ENCODE measurements around the gene STXBP3. TPM values are rescaled to one million over a fixed set of nuclear protein-coding genes. Genes with fewer than 3 reads are reported as not detected.

Gene STXBP3
- polyA plus RNA-seq, 1 of the 3 experiments (the other 2 are of a cell fraction) = 12.6 TPM

DNA sequence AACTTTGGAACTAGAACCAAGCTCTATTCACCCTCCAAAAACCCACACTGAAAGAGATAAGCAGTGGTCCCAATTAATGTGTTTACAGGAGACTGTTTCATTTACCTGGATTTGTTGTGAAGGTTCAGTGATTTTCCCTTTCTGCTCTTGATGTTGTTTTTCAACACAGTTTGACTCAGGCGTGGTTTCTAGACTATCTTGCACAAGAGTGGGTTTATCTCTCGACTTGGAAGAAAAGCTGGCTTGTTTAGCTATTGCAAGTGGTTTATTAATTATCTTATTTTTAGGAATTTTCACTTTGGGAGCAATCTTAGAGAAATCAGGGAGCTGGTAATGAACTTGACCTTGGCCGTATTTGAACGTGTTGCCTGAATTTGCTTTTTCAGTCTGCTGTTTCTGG lies 105.1 kb downstream of the STXBP3 start:
- no peaks in the 10 kb centered on the region for H3K27me3 ChIP-seq (ENCODE audit: insufficient read depth)
- H4K20me1 ChIP-seq (ENCODE audit: insufficient read depth) = no peaks in the 10 kb centered on the region
- no peaks in the 10 kb centered on the region for H3K9me3 ChIP-seq
- TF ChIP-seq EZH2phosphoT487 (IDR thresholded peaks at IDR 0.05; ENCODE audit: borderline replicate concordance, low read depth) (no peak), SMC3 (IDR thresholded peaks at IDR 0.05; ENCODE audit: low read depth, low read length) (no peak), TEAD4 (IDR thresholded peaks at IDR 0.05; ENCODE audit: borderline replicate concordance, insufficient read depth) (no peak), ELF1 (IDR thresholded peaks at IDR 0.05) (no peak), MXI1 (IDR thresholded peaks at IDR 0.05; ENCODE audit: low read depth, low read length) (no peak), RXRA (IDR thresholded peaks at IDR 0.05; ENCODE audit: borderline replicate concordance, low read depth) (no peak), MEF2A (IDR thresholded peaks at IDR 0.05; ENCODE audit: borderline replicate concordance, low read depth) (no peak), IRF3 (IDR thresholded peaks at IDR 0.05; ENCODE audit: low read depth, low read length) (no peak), RFX5 (IDR thresholded peaks at IDR 0.05; ENCODE audit: low read length) (no peak), TAF1 (IDR thresholded peaks at IDR 0.05; ENCODE audit: borderline replicate concordance, low read depth, low read length) (no peak), GATA2 (CRISPR knock-in tag; IDR thresholded peaks at IDR 0.05) (no peak), YY1 (IDR thresholded peaks at IDR 0.05; ENCODE audit: low read depth) (no peak)
- TF ChIP-seq, protein P1, sequence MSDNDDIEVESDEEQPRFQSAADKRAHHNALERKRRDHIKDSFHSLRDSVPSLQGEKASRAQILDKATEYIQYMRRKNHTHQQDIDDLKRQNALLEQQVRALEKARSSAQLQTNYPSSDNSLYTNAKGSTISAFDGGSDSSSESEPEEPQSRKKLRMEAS (IDR thresholded peaks at IDR 0.05; ENCODE audit: low read depth) = no peak
- TF ChIP-seq, protein P2, sequence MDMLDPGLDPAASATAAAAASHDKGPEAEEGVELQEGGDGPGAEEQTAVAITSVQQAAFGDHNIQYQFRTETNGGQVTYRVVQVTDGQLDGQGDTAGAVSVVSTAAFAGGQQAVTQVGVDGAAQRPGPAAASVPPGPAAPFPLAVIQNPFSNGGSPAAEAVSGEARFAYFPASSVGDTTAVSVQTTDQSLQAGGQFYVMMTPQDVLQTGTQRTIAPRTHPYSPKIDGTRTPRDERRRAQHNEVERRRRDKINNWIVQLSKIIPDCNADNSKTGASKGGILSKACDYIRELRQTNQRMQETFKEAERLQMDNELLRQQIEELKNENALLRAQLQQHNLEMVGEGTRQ (IDR thresholded peaks at IDR 0.05; ENCODE audit: borderline replicate concordance, low read depth, low read length) = no peak
- H3K9me2 ChIP-seq = no peaks in the 10 kb centered on the region
- no peaks in the 10 kb centered on the region for H3F3A ChIP-seq (replicated peaks; ENCODE audit: insufficient read depth)
- POLR2A ChIA-PET = no interaction called here
- H3K4me3 ChIP-seq (ENCODE audit: low read depth in 2 of 2, low read length in 1 of 2) = no peak overlapping the region
- H3K27ac ChIP-seq (ENCODE audit: low read depth in 2 of 2, low read length in 1 of 2) = no peak overlapping the region
- CTCF ChIA-PET = interaction anchor here (1.1 to 1.4 kb wide), 2 partner anchors 23 to 249 kb away, joined by 3 read pairs; no protein-coding TSS in a partner anchor
- H3K79me2 ChIP-seq (ENCODE audit: insufficient read depth) = no peaks in the 10 kb centered on the region
- no peak for DNase-seq
- H3K4me1 ChIP-seq (ENCODE audit: control insufficient read depth in 1 of 2, insufficient read depth in 2 of 2, low read depth in 1 of 2, low read length in 1 of 2) = peaks cover 0 to 2% of the 10 kb centered on the region in 2 experiments; a peak in 1 of 4 replicates
- WGBS (ENCODE audit: low lambda C conversion rate) = 74% methylated on average over 4 of the region's 4 CpGs
- no peaks in the 10 kb centered on the region for H3K36me3 ChIP-seq (replicated peaks in 1 of 2; ENCODE audit: control insufficient read depth in 1 of 2, insufficient read depth in 2 of 2, low read length in 1 of 2)
- H2AFZ ChIP-seq (ENCODE audit: low read depth) = no peak overlapping the region
- no peak overlapping the region for H3K4me2 ChIP-seq
- H3K9ac ChIP-seq = no peak overlapping the region

DNA sequence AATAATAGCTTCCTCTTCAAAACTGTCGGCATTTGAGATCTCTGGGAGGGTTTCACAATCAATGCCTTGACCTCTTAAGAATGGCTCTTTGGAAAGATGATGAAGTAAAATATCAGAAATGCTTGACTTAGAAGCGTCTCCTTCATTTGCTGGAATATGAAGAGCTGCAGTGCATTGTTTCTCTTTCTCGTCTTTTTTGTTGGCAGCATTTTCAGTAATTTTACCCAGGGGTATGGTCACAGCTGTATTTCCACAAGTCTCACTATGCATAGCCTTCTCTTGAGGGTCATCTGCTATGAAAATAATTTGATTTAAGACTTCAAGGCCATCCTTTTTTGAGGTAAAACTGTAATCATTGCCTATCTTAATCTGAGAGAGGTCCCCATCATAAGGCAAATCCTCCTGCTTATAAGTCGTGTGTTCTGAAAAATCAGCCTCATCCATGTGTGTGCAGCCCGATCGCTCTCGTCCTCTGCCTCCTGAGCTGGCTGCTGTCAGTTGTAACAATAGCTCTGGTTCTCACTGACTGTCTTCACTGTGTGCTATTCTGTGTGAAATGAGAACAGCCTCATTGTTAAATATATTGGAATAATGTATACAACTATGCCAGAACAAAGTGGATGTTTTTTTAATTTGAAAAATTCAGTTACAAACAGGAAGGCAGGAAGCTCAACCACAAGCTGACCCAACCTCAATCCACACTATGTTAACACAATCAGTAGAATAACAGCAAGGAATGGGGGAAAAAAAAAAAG lies 105.9 kb downstream of the STXBP3 start:
- TF ChIP-seq EZH2phosphoT487 (IDR thresholded peaks at IDR 0.05; ENCODE audit: borderline replicate concordance, low read depth) = no peak
- no peaks in the 10 kb centered on the region for H3K9me3 ChIP-seq
- H3K4me3 ChIP-seq (ENCODE audit: low read depth in 2 of 2, low read length in 1 of 2) = no peak overlapping the region
- H4K20me1 ChIP-seq (ENCODE audit: insufficient read depth) = no peaks in the 10 kb centered on the region
- no peaks in the 10 kb centered on the region for H3K9me2 ChIP-seq
- DNase-seq = no peak
- 80% methylated on average over 7 of the region's 7 CpGs for WGBS (ENCODE audit: low lambda C conversion rate)
- H3K4me1 ChIP-seq (ENCODE audit: control insufficient read depth in 1 of 2, insufficient read depth in 2 of 2, low read depth in 1 of 2, low read length in 1 of 2) = peaks cover 0 to 2% of the 10 kb centered on the region in 2 experiments; a peak in 1 of 4 replicates
- H3K79me2 ChIP-seq (ENCODE audit: insufficient read depth) = no peaks in the 10 kb centered on the region
- POLR2A ChIA-PET = no interaction called here
- no peak overlapping the region for H2AFZ ChIP-seq (ENCODE audit: low read depth)
- H3F3A ChIP-seq (replicated peaks; ENCODE audit: insufficient read depth) = no peaks in the 10 kb centered on the region
- no peak overlapping the region for H3K9ac ChIP-seq
- CTCF ChIA-PET = interaction anchor here (0.7 to 1.4 kb wide), 4 partner anchors 24 to 535 kb away, joined by 3 read pairs; no protein-coding TSS in a partner anchor
- H3K27ac ChIP-seq (ENCODE audit: low read depth in 2 of 2, low read length in 1 of 2) = no peak overlapping the region
- no peaks in the 10 kb centered on the region for H3K36me3 ChIP-seq (replicated peaks in 1 of 2; ENCODE audit: control insufficient read depth in 1 of 2, insufficient read depth in 2 of 2, low read length in 1 of 2)
- no peak overlapping the region for H3K4me2 ChIP-seq
- no peaks in the 10 kb centered on the region for H3K27me3 ChIP-seq (ENCODE audit: insufficient read depth)
